Osteocyte (in vitro differentiated cells): ENCODE data around the gene TTLL10. TPM values are rescaled to one million over a fixed set of nuclear protein-coding genes. Genes with fewer than 3 reads are reported as not detected.

Experiments used
- DNase-seq: peaks from one replicate; pipeline ENCODE4 v3.0.0; 2021; ENCODE audit warnings: mixed read lengths; ENCODE audit not compliant: unreplicated experiment; ENCODE audit errors: extremely low spot score
- H3K27ac Mint-ChIP-seq: one replicate; pipeline ENCODE4 v1.8.0; 2021; ENCODE audit warnings: mild to moderate bottlenecking, mixed read lengths; ENCODE audit not compliant: unreplicated experiment
- H3K27me3 Mint-ChIP-seq: one replicate; pipeline ENCODE4 v1.8.0; 2021; ENCODE audit warnings: mixed read lengths; ENCODE audit not compliant: unreplicated experiment
- H3K36me3 Mint-ChIP-seq: one replicate; pipeline ENCODE4 v1.8.0; 2021; ENCODE audit warnings: mixed read lengths; ENCODE audit not compliant: unreplicated experiment
- H3K4me1 Mint-ChIP-seq: one replicate; pipeline ENCODE4 v1.8.0; 2021; ENCODE audit warnings: mixed read lengths; ENCODE audit not compliant: unreplicated experiment
- H3K4me3 Mint-ChIP-seq: one replicate; pipeline ENCODE4 v1.8.0; 2021; ENCODE audit warnings: mild to moderate bottlenecking, moderate library complexity, mixed read lengths; ENCODE audit not compliant: unreplicated experiment
- H3K9me3 Mint-ChIP-seq: one replicate; pipeline ENCODE4 v1.8.0; 2021; ENCODE audit warnings: mixed read lengths; ENCODE audit not compliant: unreplicated experiment
- total RNA-seq: library from RNA; stranded (reverse); gene quantifications from 2 replicates; pipeline ENCODE4 v1.2.1, GENCODE V29; 2021
- TF ChIP-seq, protein P1 (sequence below): fragments of 200-600 bp; sonication (generic); IDR thresholded peaks from 2 replicates; pipeline ENCODE4 v1.5.0; 2021; ENCODE audit warnings: antibody characterized with exemption, mild to moderate bottlenecking, moderate library complexity

The TTLL10 gene
- total RNA-seq, 1 donor from 2014 or later = not detected

- Mint-ChIP-seq H3K36me3 (no peaks in the 10 kb centered on the region), H3K9me3 (no peaks in the 10 kb centered on the region), H3K4me1 (peaks cover 3% of the 10 kb centered on the region), H3K27me3 (peaks cover 4% of the 10 kb centered on the region), H3K27ac (no peak overlapping the region), H3K4me3 (no peak overlapping the region)
- no peak for DNase-seq
- TF ChIP-seq, protein P1, sequence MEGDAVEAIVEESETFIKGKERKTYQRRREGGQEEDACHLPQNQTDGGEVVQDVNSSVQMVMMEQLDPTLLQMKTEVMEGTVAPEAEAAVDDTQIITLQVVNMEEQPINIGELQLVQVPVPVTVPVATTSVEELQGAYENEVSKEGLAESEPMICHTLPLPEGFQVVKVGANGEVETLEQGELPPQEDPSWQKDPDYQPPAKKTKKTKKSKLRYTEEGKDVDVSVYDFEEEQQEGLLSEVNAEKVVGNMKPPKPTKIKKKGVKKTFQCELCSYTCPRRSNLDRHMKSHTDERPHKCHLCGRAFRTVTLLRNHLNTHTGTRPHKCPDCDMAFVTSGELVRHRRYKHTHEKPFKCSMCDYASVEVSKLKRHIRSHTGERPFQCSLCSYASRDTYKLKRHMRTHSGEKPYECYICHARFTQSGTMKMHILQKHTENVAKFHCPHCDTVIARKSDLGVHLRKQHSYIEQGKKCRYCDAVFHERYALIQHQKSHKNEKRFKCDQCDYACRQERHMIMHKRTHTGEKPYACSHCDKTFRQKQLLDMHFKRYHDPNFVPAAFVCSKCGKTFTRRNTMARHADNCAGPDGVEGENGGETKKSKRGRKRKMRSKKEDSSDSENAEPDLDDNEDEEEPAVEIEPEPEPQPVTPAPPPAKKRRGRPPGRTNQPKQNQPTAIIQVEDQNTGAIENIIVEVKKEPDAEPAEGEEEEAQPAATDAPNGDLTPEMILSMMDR = no peak
These were observed 45.9 kb upstream of the TTLL10 start for GRCh38 chr1:1127551-1128451.

- peaks cover 4% of the 10 kb centered on the region for H3K27me3 Mint-ChIP-seq
These were observed 45.1 kb upstream of the TTLL10 start for GRCh38 chr1:1128454-1129139.

GRCh38 chr1:1129381-1129821 lies 44.3 kb upstream of the TTLL10 start:
- Mint-ChIP-seq H3K27me3 (peaks cover 4% of the 10 kb centered on the region), H3K36me3 (no peaks in the 10 kb centered on the region), H3K4me3 (no peak overlapping the region), H3K27ac (no peak overlapping the region), H3K4me1 (no peaks in the 10 kb centered on the region), H3K9me3 (no peaks in the 10 kb centered on the region)
- DNase-seq = no peak
- TF ChIP-seq, protein P1 = no peak

More at GRCh38 chr1:1128454-1129139, 45.1 kb upstream of the TTLL10 start:
- H3K4me3 Mint-ChIP-seq = no peak overlapping the region
- H3K27ac Mint-ChIP-seq = no peak overlapping the region
- no peak for DNase-seq
- no peaks in the 10 kb centered on the region for H3K4me1 Mint-ChIP-seq
- H3K36me3 Mint-ChIP-seq = no peaks in the 10 kb centered on the region
- TF ChIP-seq, protein P1 = no peak
- no peaks in the 10 kb centered on the region for H3K9me3 Mint-ChIP-seq

GRCh38 chr1:1130206-1131120 lies 43.2 kb upstream of the TTLL10 start:
- Mint-ChIP-seq H3K4me3 (no peak overlapping the region), H3K4me1 (no peaks in the 10 kb centered on the region), H3K27me3 (peaks cover 4% of the 10 kb centered on the region), H3K27ac (no peak overlapping the region), H3K36me3 (no peaks in the 10 kb centered on the region), H3K9me3 (no peaks in the 10 kb centered on the region)
- DNase-seq = no peak
- TF ChIP-seq, protein P1 = no peak
